ENCODE data around the gene EDC3.

GRCh38 chr15:74725225-74725774 is 29.5 kb upstream of the EDC3 start, which contains the start of gene CYP1A1:
- TF ChIP-seq POLR2A (IDR thresholded peaks at IDR 0.05) (no peak), EP300 (IDR thresholded peaks at IDR 0.05) (no peak), POLR2AphosphoS5 (IDR thresholded peaks at IDR 0.05) (no peak)
- TF ChIP-seq, protein P1, sequence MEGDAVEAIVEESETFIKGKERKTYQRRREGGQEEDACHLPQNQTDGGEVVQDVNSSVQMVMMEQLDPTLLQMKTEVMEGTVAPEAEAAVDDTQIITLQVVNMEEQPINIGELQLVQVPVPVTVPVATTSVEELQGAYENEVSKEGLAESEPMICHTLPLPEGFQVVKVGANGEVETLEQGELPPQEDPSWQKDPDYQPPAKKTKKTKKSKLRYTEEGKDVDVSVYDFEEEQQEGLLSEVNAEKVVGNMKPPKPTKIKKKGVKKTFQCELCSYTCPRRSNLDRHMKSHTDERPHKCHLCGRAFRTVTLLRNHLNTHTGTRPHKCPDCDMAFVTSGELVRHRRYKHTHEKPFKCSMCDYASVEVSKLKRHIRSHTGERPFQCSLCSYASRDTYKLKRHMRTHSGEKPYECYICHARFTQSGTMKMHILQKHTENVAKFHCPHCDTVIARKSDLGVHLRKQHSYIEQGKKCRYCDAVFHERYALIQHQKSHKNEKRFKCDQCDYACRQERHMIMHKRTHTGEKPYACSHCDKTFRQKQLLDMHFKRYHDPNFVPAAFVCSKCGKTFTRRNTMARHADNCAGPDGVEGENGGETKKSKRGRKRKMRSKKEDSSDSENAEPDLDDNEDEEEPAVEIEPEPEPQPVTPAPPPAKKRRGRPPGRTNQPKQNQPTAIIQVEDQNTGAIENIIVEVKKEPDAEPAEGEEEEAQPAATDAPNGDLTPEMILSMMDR (IDR thresholded peaks at IDR 0.05), result no peak

Data from sigmoid colon (tissue), 4 donors.